Activated CD4-positive, alpha-beta T cell treated with anti-CD3 and anti-CD28 coated beads, Interleukin-2, amount 10 ng/mL, durations not matched to agents 7 days and 5 days (primary cell): ENCODE data around the gene SARDH. TPM values are rescaled to one million over a fixed set of nuclear protein-coding genes. Genes with fewer than 3 reads are reported as not detected.
"Not testable (repeated sequence)": the region's sequence is repeated elsewhere in the genome, so short reads cannot be mapped to it uniquely, and the experiment has no call there.

Experiments used
- CTCF ChIA-PET: fragments of 350-600 bp; sonication (Branson Sonifier 250); formaldehyde crosslinking; loops from one replicate; lab custom pipeline; 2021; ENCODE audit warnings: antibody characterized with exemption; lab: Charles Lee
- POLR2A ChIA-PET: fragments of 350-600 bp; sonication (Branson Sonifier 250); formaldehyde crosslinking; loops from one replicate; lab custom pipeline; 2021; ENCODE audit warnings: antibody characterized with exemption; lab: Charles Lee
- DNase-seq: peaks from one replicate; pipeline ENCODE4 v3.0.0-alpha.2; 2020
- H3K27ac Mint-ChIP-seq: one replicate; pipeline ENCODE4 v1.8.0; 2021; ENCODE audit warnings: mild to moderate bottlenecking, moderate library complexity, mixed read lengths
- H3K27me3 Mint-ChIP-seq: one replicate; pipeline ENCODE4 v1.8.0; 2021; ENCODE audit warnings: mixed read lengths
- H3K36me3 Mint-ChIP-seq: one replicate; pipeline ENCODE4 v1.8.0; 2021; ENCODE audit warnings: low read depth, mixed read lengths
- H3K4me1 Mint-ChIP-seq: one replicate; pipeline ENCODE4 v1.8.0; 2021; ENCODE audit warnings: mixed read lengths
- H3K4me3 Mint-ChIP-seq: one replicate; pipeline ENCODE4 v1.8.0; 2021; ENCODE audit warnings: mild to moderate bottlenecking, moderate library complexity, mixed read lengths
- H3K9me3 Mint-ChIP-seq: one replicate; pipeline ENCODE4 v1.8.0; 2021; ENCODE audit warnings: mixed read lengths
- total RNA-seq, 2 experiments: library from RNA; stranded (reverse); gene quantifications; one replicate each; pipeline ENCODE4 v1.2.3, GENCODE V29; 2021

SARDH gene
- total RNA-seq, 2 experiments from 2014 or later = 1.9 TPM

- peak overlapping the region; percentile 100 for H3K27ac Mint-ChIP-seq
- no peaks in the 10 kb centered on the region for H3K36me3 Mint-ChIP-seq
- H3K4me3 Mint-ChIP-seq = peak overlapping the region; percentile 71
- no peak for DNase-seq
- CTCF ChIA-PET = interaction anchor here (1.2 to 2.1 kb wide), 6 partner anchors 9 to 26 kb away, joined by 3 to 9 read pairs (median 5); no protein-coding TSS in a partner anchor
- H3K9me3 Mint-ChIP-seq = no peaks in the 10 kb centered on the region
- peaks cover 33% of the 10 kb centered on the region for H3K4me1 Mint-ChIP-seq
- no peaks in the 10 kb centered on the region for H3K27me3 Mint-ChIP-seq
- POLR2A ChIA-PET = interaction anchor here (1.3 to 1.4 kb wide), 2 partner anchors 9 to 19 kb away, joined by 3 to 5 read pairs; no protein-coding TSS in a partner anchor
These were observed 55.1 kb downstream of the SARDH start for GRCh38 chr9:133682818-133683585.

GRCh38 chr9:133681658-133682306 lies 56.4 kb downstream of the SARDH start:
- Mint-ChIP-seq H3K4me3 (no peak overlapping the region), H3K27me3 (no peaks in the 10 kb centered on the region), H3K36me3 (no peaks in the 10 kb centered on the region), H3K9me3 (no peaks in the 10 kb centered on the region), H3K27ac (peak overlapping the region; percentile 75), H3K4me1 (peaks cover 43% of the 10 kb centered on the region)
- no peak for DNase-seq
- ChIA-PET CTCF (no interaction called here), POLR2A (no interaction called here)

- peaks cover 50% of the 10 kb centered on the region for H3K4me1 Mint-ChIP-seq
- H3K4me3 Mint-ChIP-seq = no peak overlapping the region
- H3K27ac Mint-ChIP-seq = no peak overlapping the region
- H3K27me3 Mint-ChIP-seq = no peaks in the 10 kb centered on the region
- no peaks in the 10 kb centered on the region for H3K9me3 Mint-ChIP-seq
- POLR2A ChIA-PET = no interaction called here
- CTCF ChIA-PET = no interaction called here
- no peaks in the 10 kb centered on the region for H3K36me3 Mint-ChIP-seq
- DNase-seq = no peak
These were observed 57.0 kb downstream of the SARDH start for GRCh38 chr9:133680976-133681657.

- H3K4me1 Mint-ChIP-seq = peaks cover 57% of the 10 kb centered on the region
- no peak overlapping the region for H3K4me3 Mint-ChIP-seq
- peak overlapping the region; percentile 36 for H3K27ac Mint-ChIP-seq
- H3K27me3 Mint-ChIP-seq = no peaks in the 10 kb centered on the region
- ChIA-PET CTCF (no interaction called here), POLR2A (no interaction called here)
- DNase-seq = no peak
- no peaks in the 10 kb centered on the region for H3K9me3 Mint-ChIP-seq
- no peaks in the 10 kb centered on the region for H3K36me3 Mint-ChIP-seq
These were observed 57.7 kb downstream of the SARDH start for GRCh38 chr9:133680250-133680975.

GRCh38 chr9:133679466-133680061 lies 58.6 kb downstream of the SARDH start:
- Mint-ChIP-seq H3K27me3 (no peaks in the 10 kb centered on the region), H3K27ac (no peak overlapping the region), H3K36me3 (no peaks in the 10 kb centered on the region), H3K9me3 (no peaks in the 10 kb centered on the region), H3K4me1 (peaks cover 59% of the 10 kb centered on the region), H3K4me3 (no peak overlapping the region)
- DNase-seq = no peak
- ChIA-PET CTCF (interaction anchor here (0.9 to 1.4 kb wide), 3 partner anchors 14 to 22 kb away, joined by 3 to 4 read pairs (median 4); no protein-coding TSS in a partner anchor), POLR2A (no interaction called here)

GRCh38 chr9:133679056-133679455 lies 59.1 kb downstream of the SARDH start:
- no peaks in the 10 kb centered on the region for H3K36me3 Mint-ChIP-seq
- POLR2A ChIA-PET = no interaction called here
- DNase-seq = no peak
- H3K9me3 Mint-ChIP-seq = no peaks in the 10 kb centered on the region
- CTCF ChIA-PET = interaction anchor here (0.9 to 1.4 kb wide), 3 partner anchors 14 to 22 kb away, joined by 3 to 4 read pairs (median 4); no protein-coding TSS in a partner anchor
- H3K27me3 Mint-ChIP-seq = no peaks in the 10 kb centered on the region
- peaks cover 55% of the 10 kb centered on the region for H3K4me1 Mint-ChIP-seq
- H3K27ac Mint-ChIP-seq = no peak overlapping the region
- H3K4me3 Mint-ChIP-seq = no peak overlapping the region

GRCh38 chr9:133677126-133678010 lies 60.8 kb downstream of the SARDH start:
- ChIA-PET CTCF (interaction anchor here (0.8 to 1.3 kb wide), 4 partner anchors 10 to 23 kb away, joined by 3 to 5 read pairs (median 4); no protein-coding TSS in a partner anchor), POLR2A (interaction anchor here (1.1 kb wide), 1 partner anchor 24 kb away, joined by 7 read pairs; no protein-coding TSS in a partner anchor)
- peak overlapping the region; percentile 96 for H3K27ac Mint-ChIP-seq
- H3K4me3 Mint-ChIP-seq = no peak overlapping the region
- H3K36me3 Mint-ChIP-seq = no peaks in the 10 kb centered on the region
- peak; percentile 84 for DNase-seq
- no peaks in the 10 kb centered on the region for H3K9me3 Mint-ChIP-seq
- peaks cover 41% of the 10 kb centered on the region for H3K4me1 Mint-ChIP-seq
- no peaks in the 10 kb centered on the region for H3K27me3 Mint-ChIP-seq

GRCh38 chr9:133676450-133676849 lies 61.7 kb downstream of the SARDH start:
- Mint-ChIP-seq H3K27me3 (no peaks in the 10 kb centered on the region), H3K4me1 (peaks cover 33% of the 10 kb centered on the region), H3K36me3 (no peaks in the 10 kb centered on the region), H3K9me3 (no peaks in the 10 kb centered on the region), H3K4me3 (no peak overlapping the region), H3K27ac (peak overlapping the region; percentile 96)
- DNase-seq = no peak
- CTCF ChIA-PET = interaction anchor here (1.1 to 1.3 kb wide), 3 partner anchors 9 to 24 kb away, joined by 3 to 5 read pairs (median 5); no protein-coding TSS in a partner anchor
- POLR2A ChIA-PET = interaction anchor here (1.1 kb wide), 1 partner anchor 25 kb away, joined by 7 read pairs; no protein-coding TSS in a partner anchor

GRCh38 chr9:133675796-133676195 lies 62.4 kb downstream of the SARDH start:
- H3K36me3 Mint-ChIP-seq, H3K27me3 Mint-ChIP-seq, DNase-seq, H3K9me3 Mint-ChIP-seq, POLR2A ChIA-PET, H3K4me3 Mint-ChIP-seq: not testable (repeated sequence)
- Mint-ChIP-seq H3K4me1 (peaks cover 33% of the 10 kb centered on the region), H3K27ac (peak overlapping the region; percentile 96)
- CTCF ChIA-PET = interaction anchor here (1.0 kb wide), 1 partner anchor 28 kb away, joined by 3 read pairs; no protein-coding TSS in a partner anchor

- H3K4me1 Mint-ChIP-seq = peaks cover 33% of the 10 kb centered on the region
- no peaks in the 10 kb centered on the region for H3K9me3 Mint-ChIP-seq
- no peak overlapping the region for H3K4me3 Mint-ChIP-seq
- CTCF ChIA-PET = no interaction called here
- no peak for DNase-seq
- H3K27me3 Mint-ChIP-seq = no peaks in the 10 kb centered on the region
- no peak overlapping the region for H3K27ac Mint-ChIP-seq
- no peaks in the 10 kb centered on the region for H3K36me3 Mint-ChIP-seq
- POLR2A ChIA-PET = no interaction called here
These were observed 64.1 kb downstream of the SARDH start for GRCh38 chr9:133674091-133674490.

GRCh38 chr9:133673258-133673655 lies 64.9 kb downstream of the SARDH start:
- H3K9me3 Mint-ChIP-seq = no peaks in the 10 kb centered on the region
- POLR2A ChIA-PET = no interaction called here
- H3K4me3 Mint-ChIP-seq = no peak overlapping the region
- DNase-seq = no peak
- CTCF ChIA-PET = no interaction called here
- peaks cover 27% of the 10 kb centered on the region for H3K4me1 Mint-ChIP-seq
- no peaks in the 10 kb centered on the region for H3K27me3 Mint-ChIP-seq
- H3K36me3 Mint-ChIP-seq = no peaks in the 10 kb centered on the region
- H3K27ac Mint-ChIP-seq = no peak overlapping the region
